Kidney epithelial cell (primary cell): ENCODE results near the gene ABCA9. TPM values are rescaled to one million over a fixed set of nuclear protein-coding genes. Genes with fewer than 3 reads are reported as not detected.

ENCODE experiments used
- DNase-seq: peaks from one replicate; pipeline ENCODE4 v3.0.0-alpha.2; 2010; ENCODE audit warnings: low read depth
- H3K27me3 ChIP-seq: 2 replicates; pipeline ENCODE4 v1.6.0; 2011; ENCODE audit warnings: low read length; ENCODE audit not compliant: control insufficient read depth, insufficient read depth
- H3K36me3 ChIP-seq: 2 replicates; pipeline ENCODE4 v1.5.1; 2011; ENCODE audit warnings: low read length; ENCODE audit not compliant: control insufficient read depth, insufficient read depth
- H3K4me3 ChIP-seq: 2 replicates; pipeline ENCODE4 v1.5.1; 2011; ENCODE audit warnings: low read depth, mild to moderate bottlenecking, control low read depth, low read length
- total RNA-seq: library from RNA; depleted of rRNA; stranded (reverse); fragments of >200 nt; gene quantifications from 2 replicates; pipeline ENCODE4 v1.2.3, GENCODE V29; 2015
- TF ChIP-seq, protein P1 (sequence below): IDR thresholded peaks from 2 replicates; pipeline ENCODE4 v1.5.1; 2011; ENCODE audit warnings: mild to moderate bottlenecking, moderate library complexity, low read length, control low read depth, inconsistent platforms; ENCODE audit not compliant: insufficient read depth, poor library complexity, severe bottlenecking

The ABCA9 gene
- total RNA-seq, 1 donor from 2014 or later, result 0.08 TPM

DNA sequence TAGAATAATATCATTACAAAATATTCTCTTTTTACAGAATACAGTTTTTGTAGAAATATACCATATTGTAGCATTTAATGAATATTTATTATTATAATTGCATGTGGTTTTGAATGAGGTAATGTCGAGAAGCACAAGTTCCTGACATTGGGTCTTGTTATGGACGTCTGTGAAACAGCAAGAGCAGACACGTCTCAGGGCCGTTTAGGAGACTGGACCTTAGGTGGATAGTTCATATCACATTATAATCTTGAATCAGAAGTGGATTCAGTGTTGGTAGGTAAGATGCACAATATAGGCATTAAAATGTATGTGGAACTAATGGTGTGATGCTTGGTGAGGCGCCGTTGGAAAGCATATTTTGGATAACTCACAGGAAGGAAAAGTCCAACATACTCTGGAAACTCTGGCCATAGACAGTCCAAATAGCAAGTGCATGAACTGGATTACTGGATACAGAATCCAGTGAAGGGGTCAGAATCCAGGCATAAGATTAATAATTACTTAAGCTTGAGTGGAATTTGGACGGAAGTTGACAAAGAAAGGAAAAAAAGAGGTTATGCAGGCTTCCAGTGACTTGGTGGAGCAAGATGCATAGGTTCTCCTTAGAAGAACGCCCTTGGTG is 122.7 kb downstream of the ABCA9 start:
- no peak overlapping the region for H3K4me3 ChIP-seq
- DNase-seq, result no peak
- H3K36me3 ChIP-seq, result no peaks in the 10 kb centered on the region
- TF ChIP-seq, protein P1, sequence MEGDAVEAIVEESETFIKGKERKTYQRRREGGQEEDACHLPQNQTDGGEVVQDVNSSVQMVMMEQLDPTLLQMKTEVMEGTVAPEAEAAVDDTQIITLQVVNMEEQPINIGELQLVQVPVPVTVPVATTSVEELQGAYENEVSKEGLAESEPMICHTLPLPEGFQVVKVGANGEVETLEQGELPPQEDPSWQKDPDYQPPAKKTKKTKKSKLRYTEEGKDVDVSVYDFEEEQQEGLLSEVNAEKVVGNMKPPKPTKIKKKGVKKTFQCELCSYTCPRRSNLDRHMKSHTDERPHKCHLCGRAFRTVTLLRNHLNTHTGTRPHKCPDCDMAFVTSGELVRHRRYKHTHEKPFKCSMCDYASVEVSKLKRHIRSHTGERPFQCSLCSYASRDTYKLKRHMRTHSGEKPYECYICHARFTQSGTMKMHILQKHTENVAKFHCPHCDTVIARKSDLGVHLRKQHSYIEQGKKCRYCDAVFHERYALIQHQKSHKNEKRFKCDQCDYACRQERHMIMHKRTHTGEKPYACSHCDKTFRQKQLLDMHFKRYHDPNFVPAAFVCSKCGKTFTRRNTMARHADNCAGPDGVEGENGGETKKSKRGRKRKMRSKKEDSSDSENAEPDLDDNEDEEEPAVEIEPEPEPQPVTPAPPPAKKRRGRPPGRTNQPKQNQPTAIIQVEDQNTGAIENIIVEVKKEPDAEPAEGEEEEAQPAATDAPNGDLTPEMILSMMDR, result no peak
- H3K27me3 ChIP-seq, result no peaks in the 10 kb centered on the region

GRCh38 chr17:68927516-68927915 is 133.2 kb downstream of the ABCA9 start:
- no peak for DNase-seq
- TF ChIP-seq, protein P1, result no peak
- Histone ChIP-seq H3K4me3 (no peak overlapping the region), H3K27me3 (no peaks in the 10 kb centered on the region), H3K36me3 (no peaks in the 10 kb centered on the region)

- H3K36me3 ChIP-seq, result no peaks in the 10 kb centered on the region
- no peaks in the 10 kb centered on the region for H3K27me3 ChIP-seq
- TF ChIP-seq, protein P1, result no peak
- no peak for DNase-seq
- no peak overlapping the region for H3K4me3 ChIP-seq
Measured at GRCh38 chr17:68924793-68925720, 135.7 kb downstream of the ABCA9 start.

Other genes with a start within 250 kb of the ABCA9 start
- gene ABCA8, start 105.5 kb downstream of the ABCA9 start, total RNA-seq, result not detected in 2 replicates
- 0.04 and 0.14 TPM in 2 replicates for gene ABCA6, start 81.0 kb upstream of the ABCA9 start, total RNA-seq
- gene ABCA10, start 167.9 kb upstream of the ABCA9 start, total RNA-seq, result 0.14 and 0.29 TPM in 2 replicates